SU-DHL-6 (cell line): ENCODE measurements around the gene UGT3A1.

ENCODE experiments used
- CTCF ChIP-seq: fragments of 200-600 bp; sonication (generic); IDR thresholded peaks from one replicate; pipeline ENCODE4 v1.5.1; 2017; ENCODE audit warnings: antibody characterized with exemption, mild to moderate bottlenecking, low read length, moderate library complexity; ENCODE audit not compliant: insufficient read depth, poor library complexity, severe bottlenecking
- EZH2phosphoT487 ChIP-seq: fragments of 200-600 bp; sonication (generic), shearing (Covaris generic); conservative IDR thresholded peaks from 2 replicates; pipeline ENCODE4 v1.6.1; 2018; ENCODE audit warnings: mild to moderate bottlenecking, antibody characterized with exemption, low read length, moderate library complexity, mixed read lengths

- TF ChIP-seq CTCF (no peak), EZH2phosphoT487 (no peak)
Measured at GRCh38 chr5:36029914-36030313, 38.7 kb upstream of the UGT3A1 start.
